Activated T-cell treated with anti-CD3 and anti-CD28 coated beads, Interleukin-2, amount 50 U/mL, for 48 hours (primary cell): ENCODE data around the gene FUT9.

ENCODE experiments used
- DNase-seq, 2 experiments: peaks; one replicate each; pipeline ENCODE4 v3.0.0-alpha.2; 2020

The FUT9 gene

GRCh38 chr6:96015518-96016333, at the start of gene FUT9:
Gene FUT9 (plus strand): TSS chr6:96015974. CDS start chr6:96203156, 187,182 bp downstream.
- no peak for DNase-seq

- DNase-seq: no peak
Observed at GRCh38 chr6:95967594-95967993, 48.2 kb upstream of the FUT9 start.

DNA sequence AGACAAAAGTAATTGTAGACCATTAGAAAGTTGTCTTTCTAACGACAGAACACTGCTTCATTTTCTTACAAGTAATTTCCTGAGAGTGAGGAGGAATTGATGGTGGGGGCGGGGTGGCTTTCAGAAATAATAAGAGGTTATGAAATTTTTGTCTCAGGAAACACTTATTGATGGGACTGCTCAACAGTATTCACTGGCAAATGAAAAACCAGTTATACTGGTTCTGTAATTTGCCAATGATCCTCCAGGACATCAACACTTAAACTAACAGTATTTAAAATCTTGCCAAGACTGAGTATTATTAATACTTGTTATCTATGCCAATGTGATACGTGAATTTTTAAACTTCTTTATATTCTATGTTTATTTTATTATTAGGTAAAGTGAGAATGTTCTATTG, 41.8 kb upstream of the FUT9 start:
- no peak for DNase-seq

DNA sequence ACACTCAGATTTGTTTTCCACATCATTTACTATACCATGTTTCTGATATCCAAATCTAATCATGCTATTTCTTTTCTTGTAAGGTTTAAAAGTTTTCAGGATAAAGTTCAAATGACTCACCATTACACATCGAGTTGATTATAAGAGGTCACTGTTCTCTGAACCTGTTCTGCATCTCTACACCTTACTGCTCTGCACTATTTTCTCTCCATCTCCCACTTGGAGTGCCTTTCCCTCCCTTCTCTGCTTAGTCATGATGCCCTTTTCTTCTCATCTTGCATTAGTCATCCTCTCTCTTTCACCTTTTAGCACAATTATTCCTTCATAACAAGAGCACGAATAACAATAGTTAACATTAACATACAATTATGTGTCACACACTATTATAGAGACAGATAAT, 37.5 kb upstream of the FUT9 start:
- no peak for DNase-seq

DNA sequence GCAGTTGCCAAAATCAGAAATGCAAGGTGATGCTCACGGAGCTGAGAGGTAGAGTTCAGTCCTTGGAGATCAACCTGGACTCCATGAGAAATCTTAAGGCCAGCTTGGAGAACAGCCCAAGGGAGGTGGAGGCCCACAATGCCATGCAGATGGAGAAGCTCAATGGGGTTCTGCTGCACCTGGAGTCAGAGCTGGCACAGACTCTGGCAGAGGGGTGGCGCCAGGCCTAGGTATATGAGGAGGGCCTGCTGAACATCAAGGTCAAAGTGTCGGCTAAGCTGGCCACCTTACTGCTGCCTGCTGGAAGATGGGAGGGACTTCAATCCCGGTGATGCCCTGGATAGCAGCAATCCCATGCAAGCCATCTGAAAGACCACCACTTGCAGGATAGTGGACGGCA, 23.9 kb upstream of the FUT9 start:
- no peak for DNase-seq

GRCh38 chr6:95994151-95994550, 21.6 kb upstream of the FUT9 start:
- no peak for DNase-seq

DNA sequence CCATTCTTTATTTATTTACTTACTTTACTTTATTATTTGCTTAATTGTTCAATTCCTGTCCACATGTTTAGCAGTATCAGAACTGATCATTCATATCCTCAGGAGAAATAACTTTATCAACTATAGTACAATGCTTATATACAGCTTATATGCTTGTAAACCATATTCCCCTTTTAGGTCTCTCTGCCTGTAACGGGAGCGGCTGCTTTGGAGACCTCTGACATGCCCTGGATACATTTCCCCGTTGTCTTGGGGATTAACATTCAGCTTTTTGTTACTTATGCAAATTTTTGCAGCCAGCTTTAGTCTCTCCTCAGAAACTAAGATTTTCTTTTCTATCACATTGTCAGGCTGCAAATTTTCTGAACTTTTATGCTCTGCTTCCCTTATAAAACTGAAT, 17.6 kb upstream of the FUT9 start:
- DNase-seq: no peak

DNA sequence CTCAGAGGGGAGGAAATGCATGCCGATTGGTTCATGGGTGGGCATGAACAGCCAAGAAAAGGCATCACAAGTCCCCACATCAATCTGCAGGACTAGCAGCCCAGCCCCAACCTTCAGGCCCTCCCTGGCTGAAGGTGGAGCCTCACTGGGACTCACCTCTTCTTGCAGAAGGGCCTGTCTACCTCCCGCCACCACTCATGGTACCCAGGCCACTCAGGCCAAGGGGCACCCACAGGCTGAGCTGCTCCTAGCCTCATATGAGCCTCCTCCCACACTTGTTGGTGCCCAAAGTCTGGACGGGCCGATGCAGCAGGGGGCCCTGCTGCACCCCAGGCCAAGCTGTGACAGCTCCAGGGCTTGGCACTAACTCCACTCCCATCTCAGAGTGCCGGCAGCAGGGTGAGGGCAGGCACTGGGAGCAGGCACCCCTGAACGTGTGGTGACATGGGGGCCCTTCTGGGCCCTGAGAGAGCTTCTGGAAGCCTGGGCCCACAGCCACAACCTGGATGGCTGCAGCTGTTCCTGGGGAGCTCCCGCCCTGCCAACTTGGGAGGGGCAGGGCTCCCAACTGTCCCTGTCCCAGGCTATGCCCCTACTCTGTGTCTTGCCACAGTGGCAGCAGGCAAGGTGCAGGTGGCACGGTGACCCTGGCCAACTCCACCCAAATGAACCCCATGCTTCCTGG, 13.7 kb upstream of the FUT9 start:
- no peak for DNase-seq

DNA sequence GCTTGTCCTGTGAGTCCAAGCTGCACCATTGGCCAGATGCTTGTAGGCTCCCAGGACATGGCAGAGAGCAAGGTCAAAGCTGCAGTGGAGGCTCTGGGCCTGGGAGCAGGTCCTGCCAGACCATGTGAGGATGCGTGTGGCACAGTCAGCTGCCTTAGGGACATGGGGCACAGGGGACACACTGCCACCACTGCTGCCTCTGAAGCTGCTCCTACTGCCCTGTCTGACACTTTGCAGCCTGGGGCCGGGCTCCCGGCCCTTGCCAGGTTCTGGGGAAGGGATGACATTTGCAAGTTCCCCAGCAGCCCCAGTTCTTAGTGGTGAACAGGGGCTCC, 13.2 kb upstream of the FUT9 start:
- DNase-seq: no peak

GRCh38 chr6:96002912-96003311, 12.9 kb upstream of the FUT9 start:
- DNase-seq: no peak

- DNase-seq: no peak
Observed at GRCh38 chr6:96007663-96008062, 8.1 kb upstream of the FUT9 start.

DNA sequence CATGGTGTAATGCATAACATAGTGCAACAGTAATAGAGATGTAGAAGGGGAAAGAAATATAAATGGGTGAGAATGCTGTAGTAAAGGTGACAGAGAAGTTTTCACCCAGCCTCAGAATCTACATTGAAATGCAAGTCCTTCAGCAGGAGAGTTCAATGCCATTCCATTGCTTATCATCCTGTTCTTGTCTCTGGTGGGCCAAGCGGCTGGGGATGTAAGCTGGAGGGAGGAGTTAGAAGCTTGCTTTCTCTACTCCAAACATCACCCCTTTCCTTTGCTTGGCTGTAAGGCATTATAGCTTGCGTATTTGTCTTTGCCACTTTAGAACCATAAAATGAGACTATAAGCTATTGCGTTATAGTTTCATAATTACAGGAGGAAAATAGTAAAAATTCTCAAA, 2.2 kb upstream of the FUT9 start:
- DNase-seq: no peak

GRCh38 chr6:96014846-96015517, 792 bp upstream of the FUT9 start:
- no peak for DNase-seq

GRCh38 chr6:96016334-96017069, 728 bp downstream of the FUT9 start:
- DNase-seq: no peak

DNA sequence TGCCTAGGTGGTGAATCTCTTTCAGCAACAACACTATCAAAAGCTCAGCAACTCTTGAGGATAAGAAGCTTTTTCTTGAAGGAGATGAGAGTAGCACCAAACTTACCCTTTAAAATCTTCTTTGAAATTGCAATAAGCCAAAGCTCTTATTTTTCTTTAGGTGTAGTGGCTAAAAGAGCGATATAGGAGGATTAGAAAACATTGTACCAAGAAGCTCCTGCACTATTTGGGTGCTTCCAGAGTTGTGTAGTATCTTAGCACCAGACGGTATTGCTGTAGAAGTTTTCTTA, 1.2 kb downstream of the FUT9 start:
- DNase-seq: no peak

GRCh38 chr6:96022225-96022624, 6.5 kb downstream of the FUT9 start:
- no peak for DNase-seq

- DNase-seq: no peak
Observed at GRCh38 chr6:96032661-96033060, 16.9 kb downstream of the FUT9 start.

- DNase-seq: no peak
Observed at GRCh38 chr6:96051555-96051954, 35.8 kb downstream of the FUT9 start.

- no peak for DNase-seq
Observed at GRCh38 chr6:96058082-96058481, 42.3 kb downstream of the FUT9 start.

DNA sequence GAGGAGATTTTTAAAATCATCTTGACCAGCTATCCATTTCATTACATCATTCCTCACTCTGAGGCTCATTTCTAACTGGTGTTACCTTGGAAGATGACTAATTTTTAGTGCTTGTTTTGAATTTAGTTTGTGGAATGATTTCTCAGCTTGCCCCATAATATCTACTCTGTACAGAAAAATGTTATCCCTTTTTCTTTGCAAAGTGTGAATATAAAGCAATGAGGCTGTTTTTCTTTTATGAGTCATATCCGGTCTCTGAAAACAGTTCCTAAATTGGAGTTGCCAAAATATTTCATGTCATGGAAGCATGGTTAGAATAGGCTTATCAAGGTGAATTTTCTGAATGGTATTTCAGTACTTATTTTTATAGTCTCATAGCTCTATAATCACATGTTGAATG, 43.8 kb downstream of the FUT9 start:
- DNase-seq: no peak

DNA sequence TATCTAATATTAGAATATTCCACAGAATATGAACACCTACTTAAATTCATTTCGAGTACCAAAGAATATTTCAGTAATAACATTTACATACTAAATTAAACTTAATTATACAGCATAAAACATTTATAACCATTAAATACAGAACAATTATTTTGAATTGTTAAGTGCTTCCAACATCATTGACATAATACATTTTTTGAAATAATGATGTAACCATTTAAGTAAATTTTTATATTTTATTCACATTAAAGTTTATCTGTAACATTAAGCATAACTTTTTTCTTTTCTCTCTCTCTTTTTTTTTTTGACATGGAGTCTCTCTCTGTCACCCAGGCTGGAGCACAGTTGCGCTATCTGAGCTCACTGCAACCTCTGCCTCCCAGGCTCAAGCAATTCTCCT, 44.5 kb downstream of the FUT9 start:
- no peak for DNase-seq

DNA sequence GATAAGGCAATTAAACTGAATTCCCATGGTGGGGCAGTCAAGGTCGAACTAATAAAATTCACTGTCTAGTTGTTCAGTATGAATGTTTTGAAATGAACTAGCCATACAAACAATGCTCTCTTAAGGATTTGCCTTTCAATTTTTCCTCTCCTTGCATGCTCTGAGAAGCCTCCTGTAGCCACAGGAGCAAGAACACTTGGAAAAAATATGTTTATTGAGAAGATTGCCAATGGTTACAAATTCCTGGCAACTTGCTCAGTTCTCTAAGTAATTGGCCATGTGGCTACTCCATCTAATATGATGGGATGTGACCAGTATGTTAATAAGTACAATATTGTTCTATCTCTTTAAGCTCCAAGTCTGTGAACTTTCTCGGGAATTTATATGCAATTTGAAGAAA, 49.4 kb downstream of the FUT9 start:
- no peak for DNase-seq

GRCh38 chr6:96066376-96066775, 50.6 kb downstream of the FUT9 start:
- no peak for DNase-seq

DNA sequence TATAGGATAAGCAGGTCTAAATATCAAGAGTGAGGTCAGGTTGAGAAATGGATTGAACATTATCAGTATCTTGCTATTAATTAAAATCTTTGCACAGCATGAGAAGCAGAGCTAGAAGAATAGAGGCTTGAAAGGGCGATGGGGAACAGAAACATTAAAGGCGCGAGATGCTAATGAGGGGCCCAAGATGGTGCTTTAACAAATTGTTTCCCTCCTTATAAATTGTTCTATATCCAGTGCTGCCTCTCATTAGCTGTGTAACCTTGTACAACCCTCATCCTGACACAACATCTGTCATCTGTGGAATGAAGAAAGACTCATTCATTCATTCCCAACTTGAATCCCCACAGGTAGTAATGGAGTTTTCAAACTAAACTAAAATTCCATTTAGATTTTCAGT, 57.8 kb downstream of the FUT9 start:
- no peak for DNase-seq
